Activated CD4-positive, alpha-beta T cell treated with anti-CD3 and anti-CD28 coated beads, Interleukin-2, amount 50 U/mL, for 24 hours (primary cell): Measurements from ENCODE around the gene TMEM219.
"Not testable (repeated sequence)": the region's sequence is repeated elsewhere in the genome, so short reads cannot be mapped to it uniquely, and the experiment has no call there.

Experiments used
- DNase-seq, 2 donors: peaks; one replicate each; pipeline ENCODE4 v3.0.0-alpha.2; 2020; ENCODE audit warnings: low read depth in 1 of 2, low spot score in 1 of 2

The TMEM219 gene

DNA sequence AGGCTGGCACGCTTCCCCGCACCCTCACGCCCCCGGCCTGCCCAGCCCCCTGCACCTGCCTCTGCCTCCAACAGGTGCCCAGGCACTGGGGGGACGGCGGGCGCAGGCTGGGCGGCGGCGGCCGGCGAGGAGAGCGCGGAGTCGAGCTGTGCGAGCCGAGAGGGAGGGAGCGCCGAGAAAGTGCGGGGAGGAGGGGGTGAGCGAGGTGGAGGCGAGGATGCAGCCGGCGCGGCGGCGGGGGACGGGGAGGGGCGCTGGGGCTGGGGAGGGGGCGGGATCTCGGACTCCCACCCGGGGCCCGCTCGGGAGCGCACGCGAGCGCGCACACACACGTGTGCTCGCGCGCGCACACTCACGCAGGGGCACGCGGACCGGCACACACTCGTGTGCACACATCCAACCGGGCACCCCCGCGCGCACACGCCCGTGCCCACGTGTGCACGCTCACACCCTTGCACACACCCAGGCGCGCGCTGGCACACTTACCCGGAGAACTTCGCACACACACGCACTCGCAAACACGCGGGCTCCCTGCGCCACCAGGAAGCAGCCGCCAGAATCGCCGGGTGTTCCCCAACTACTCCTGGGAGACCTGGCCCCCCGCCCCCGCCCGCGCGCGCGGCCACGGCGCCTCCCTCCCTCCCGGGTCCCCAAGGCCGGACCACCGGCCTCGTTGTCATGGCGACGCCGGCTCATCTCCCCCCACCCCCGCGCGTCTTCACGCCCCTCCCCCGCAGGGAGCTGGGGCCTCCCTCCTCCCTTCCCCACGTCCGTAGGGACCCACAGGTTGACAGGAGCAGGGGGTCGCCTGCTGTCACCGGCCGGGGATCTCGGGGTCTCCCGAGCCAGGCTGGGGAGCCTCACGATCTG, 49.2 kb downstream of the TMEM219 start, which contains the start of gene DOC2A:
TSS of gene DOC2A (minus strand) at position 184 of the 870 bp plus-strand sequence. CDS start 805 bp downstream, outside the sequence.
- no peak for DNase-seq

DNA sequence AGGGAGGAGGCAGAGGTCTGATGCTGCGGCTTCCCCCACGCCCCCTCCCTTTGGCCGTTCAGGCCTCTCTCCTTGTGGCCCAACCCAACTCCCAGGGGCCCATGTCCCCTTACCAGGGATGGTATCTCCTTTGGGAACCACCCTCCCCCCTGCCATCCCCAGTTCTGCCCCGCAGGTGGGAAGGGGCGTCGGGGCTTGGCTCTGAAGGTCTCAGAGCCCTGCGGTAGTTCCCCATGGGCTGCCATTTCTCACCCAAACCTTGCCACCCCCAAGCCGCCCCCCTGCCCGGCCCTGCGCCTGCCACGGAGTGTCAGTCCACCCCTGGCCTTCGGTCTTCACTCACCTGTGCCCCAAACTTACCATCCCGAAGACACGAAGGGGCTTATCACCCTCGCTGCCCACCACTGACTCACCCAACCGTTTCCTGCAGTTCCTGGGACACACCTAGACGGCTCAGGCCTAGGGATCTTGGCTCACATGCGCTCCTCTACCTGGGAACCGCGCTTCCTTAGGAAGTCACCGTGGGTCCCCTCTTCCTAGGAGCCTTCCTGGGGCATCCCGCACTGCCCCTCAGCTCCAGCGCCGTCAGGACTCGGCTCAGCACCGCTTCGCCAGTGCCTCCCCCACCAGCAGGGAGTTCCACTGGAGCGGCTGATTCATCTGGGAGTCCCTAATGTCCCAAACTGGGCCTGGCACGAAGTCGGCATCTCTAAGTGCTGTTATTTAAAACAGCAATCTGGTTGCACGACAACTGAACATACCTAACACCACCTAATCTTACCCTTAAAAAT, 50.0 kb downstream of the TMEM219 start:
- no peak for DNase-seq

DNA sequence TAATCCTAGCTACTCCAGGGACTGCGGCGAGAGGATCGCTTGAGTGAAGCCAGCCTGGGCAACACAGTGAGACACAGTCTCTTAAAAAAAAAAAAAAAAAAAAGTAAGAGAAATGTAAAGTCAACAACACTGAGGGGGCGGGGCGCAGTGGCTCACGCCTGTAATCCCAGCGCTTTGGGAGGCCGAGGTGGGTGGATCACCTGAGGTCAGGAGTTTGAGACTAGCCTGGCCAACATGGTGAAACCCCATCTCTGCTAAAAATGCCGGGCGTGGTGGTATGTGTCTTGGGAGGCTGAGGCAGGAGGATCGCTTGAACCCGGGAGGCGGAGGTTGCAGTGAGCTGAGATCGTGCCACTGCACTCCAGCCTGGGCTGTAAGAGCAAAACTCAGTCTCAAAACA, 50.7 kb downstream of the TMEM219 start:
- DNase-seq: not testable (repeated sequence)

DNA sequence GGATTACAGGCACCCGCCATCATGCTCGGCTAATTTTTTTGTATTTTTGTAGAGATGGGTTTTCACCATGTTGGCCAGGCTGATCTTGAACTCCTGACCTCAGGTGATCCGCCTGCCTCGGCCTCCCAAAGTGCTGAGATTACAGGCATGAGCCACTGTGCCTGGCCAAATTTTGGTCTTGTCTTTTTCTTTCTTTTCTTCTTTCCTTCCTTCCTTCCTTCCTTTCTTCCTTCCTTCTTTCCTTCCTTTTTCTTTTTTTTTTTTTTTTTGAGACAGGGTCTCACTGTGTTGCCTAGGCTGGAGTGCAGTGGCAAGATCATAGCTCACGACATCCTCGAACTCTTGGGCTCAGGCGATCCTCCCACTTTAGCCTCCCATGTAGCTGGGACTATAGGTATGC, 53.6 kb downstream of the TMEM219 start:
- DNase-seq: not testable (repeated sequence)

DNA sequence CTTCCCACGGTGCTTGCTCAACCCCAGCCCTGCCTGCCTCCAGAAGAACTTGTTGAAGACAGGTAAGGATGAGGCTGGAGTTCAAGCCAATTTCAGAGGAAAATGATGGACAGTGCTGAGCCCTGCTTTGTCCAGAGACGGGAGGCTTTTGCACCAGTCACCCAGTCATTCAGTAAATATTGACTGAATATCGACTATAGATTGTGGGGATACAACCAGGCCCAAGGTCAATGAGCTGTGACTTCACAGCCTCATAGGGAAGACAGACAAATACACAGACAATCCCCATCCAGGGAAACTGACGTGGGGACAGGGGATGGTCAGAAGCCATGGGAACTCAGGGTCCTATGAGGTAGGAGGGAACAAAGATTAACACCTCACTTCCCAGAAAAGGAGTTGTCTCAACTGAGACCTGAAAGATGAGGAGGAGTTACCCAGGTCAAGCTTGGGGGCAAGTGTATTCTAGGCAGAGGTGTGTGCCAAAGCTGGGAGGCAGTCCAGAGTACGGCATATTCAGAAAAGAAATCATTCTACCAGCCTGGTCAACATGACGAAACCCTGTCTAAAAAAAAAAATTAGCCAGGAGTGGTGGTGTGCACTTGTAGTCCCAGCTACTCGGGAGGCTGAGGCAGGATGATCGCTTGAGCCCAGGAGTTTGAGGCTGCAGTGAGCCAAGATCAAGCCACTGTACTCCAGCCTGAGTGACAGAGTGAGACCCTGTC, 54.8 kb downstream of the TMEM219 start:
- DNase-seq: no peak

DNA sequence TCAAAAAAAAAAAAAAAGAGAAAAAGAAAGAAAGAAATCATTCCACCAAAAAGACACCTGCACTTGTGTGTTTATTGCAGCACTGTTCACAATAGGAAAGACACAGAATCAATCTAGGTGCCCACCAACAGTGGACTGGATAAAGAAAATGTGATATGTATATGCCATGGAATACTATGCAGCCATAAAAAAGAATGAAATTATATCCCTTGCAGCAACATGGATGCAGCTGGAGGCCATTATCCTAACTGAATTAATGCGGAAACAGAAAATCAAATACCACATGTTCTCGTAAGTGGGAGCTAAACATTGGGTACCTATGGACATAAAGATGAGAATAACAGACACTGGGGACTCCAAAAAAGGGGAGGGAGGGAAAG, 55.4 kb downstream of the TMEM219 start:
- no peak for DNase-seq

DNA sequence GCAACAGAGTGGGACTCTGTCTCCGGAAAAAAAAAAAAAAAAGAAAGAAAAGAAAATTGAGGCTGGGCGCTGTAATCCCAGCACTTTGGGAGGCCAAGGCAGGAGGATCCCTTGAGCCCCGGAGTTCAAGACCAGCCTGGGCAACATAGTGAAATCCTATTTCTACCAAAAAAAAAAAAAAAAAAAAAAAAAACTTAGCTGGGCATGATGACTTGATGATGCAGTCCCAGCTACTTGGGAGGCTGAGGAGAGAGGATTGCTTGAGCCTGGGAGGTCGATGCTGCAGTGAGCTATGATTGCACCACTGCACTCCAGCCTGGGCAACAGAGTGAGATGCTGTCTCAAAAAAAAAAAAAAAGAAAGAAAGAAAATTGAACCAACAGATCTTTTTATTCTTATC, 56.1 kb downstream of the TMEM219 start:
- not testable (repeated sequence) for DNase-seq

DNA sequence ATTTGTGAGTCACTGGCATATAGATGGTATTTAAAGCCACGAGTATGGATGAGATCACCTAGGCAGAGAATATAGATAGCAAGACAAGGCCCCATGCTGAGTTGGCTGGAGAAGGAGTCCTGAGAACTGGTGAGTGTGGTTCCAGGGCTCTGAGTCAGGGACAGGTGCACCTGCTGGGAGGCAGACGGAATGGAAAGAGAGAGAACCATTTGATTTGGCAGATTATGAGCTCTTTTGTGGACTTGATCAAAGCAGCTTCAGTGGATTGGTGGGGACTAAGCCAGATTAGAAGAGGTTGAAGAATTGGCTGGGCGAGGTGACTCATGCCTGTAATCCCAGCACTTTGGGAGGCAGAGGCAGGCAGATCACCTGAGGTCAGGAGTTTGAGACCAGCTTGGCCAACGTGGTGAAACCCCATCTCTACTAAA, 56.9 kb downstream of the TMEM219 start:
- DNase-seq: no peak
